ENCODE data around the gene KCNMA1.

DNA sequence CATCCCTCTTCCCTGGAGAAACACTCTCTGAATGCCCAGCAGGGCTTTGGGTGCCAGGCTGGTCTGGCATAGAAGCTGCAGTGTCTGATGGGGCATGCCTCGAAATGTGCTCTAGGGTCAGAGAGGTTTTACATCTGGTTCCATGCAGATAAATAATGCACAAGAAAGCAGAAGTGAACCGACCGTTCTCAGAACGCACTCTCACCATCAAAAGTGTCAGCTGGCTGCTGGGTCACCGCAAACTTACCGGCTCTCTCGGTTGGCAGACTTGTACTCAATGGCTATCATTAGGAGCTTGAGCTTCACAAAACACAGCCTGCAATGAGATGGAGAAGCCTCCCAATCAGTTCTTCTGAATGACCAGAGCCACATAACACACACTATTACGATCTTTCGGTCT lies 610.0 kb downstream of the KCNMA1 start:
- TF ChIP-seq KAT7 (CRISPR knock-in tag; IDR thresholded peaks at IDR 0.05; ENCODE audit: borderline replicate concordance) (no peak), TBP (optimal IDR thresholded peaks at IDR 0.05; ENCODE audit: low read depth, low read length) (no peak), ARNT (IDR thresholded peaks at IDR 0.05) (no peak), ZNF274 (IDR thresholded peaks at IDR 0.05; ENCODE audit: borderline replicate concordance, low read depth, low read length) (no peak), FOXM1 (IDR thresholded peaks at IDR 0.05; ENCODE audit: low read depth) (no peak), FOXM1 (CRISPR knock-in tag; IDR thresholded peaks at IDR 0.05; ENCODE audit: low read depth) (no peak), ZNF41 (CRISPR knock-in tag; conservative IDR thresholded peaks at IDR 0.05) (no peak)
- TF ChIP-seq, protein P1, sequence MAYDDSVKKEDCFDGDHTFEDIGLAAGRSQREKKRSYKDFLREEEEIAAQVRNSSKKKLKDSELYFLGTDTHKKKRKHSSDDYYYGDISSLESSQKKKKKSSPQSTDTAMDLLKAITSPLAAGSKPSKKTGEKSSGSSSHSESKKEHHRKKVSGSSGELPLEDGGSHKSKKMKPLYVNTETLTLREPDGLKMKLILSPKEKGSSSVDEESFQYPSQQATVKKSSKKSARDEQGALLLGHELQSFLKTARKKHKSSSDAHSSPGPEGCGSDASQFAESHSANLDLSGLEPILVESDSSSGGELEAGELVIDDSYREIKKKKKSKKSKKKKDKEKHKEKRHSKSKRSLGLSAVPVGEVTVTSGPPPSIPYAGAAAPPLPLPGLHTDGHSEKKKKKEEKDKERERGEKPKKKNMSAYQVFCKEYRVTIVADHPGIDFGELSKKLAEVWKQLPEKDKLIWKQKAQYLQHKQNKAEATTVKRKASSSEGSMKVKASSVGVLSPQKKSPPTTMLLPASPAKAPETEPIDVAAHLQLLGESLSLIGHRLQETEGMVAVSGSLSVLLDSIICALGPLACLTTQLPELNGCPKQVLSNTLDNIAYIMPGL (CRISPR knock-in tag; IDR thresholded peaks at IDR 0.05), result no peak
- TF ChIP-seq, protein P2, sequence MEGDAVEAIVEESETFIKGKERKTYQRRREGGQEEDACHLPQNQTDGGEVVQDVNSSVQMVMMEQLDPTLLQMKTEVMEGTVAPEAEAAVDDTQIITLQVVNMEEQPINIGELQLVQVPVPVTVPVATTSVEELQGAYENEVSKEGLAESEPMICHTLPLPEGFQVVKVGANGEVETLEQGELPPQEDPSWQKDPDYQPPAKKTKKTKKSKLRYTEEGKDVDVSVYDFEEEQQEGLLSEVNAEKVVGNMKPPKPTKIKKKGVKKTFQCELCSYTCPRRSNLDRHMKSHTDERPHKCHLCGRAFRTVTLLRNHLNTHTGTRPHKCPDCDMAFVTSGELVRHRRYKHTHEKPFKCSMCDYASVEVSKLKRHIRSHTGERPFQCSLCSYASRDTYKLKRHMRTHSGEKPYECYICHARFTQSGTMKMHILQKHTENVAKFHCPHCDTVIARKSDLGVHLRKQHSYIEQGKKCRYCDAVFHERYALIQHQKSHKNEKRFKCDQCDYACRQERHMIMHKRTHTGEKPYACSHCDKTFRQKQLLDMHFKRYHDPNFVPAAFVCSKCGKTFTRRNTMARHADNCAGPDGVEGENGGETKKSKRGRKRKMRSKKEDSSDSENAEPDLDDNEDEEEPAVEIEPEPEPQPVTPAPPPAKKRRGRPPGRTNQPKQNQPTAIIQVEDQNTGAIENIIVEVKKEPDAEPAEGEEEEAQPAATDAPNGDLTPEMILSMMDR (IDR thresholded peaks at IDR 0.05 in 2 of 3, conservative IDR thresholded peaks at IDR 0.05 in 1 of 3; ENCODE audit: insufficient read depth in 2 of 3, low read depth in 1 of 3, low read length in 3 of 3), result no peak
